ENCODE measurements around the gene HES7.

The HES7 gene

GRCh38 chr17:8104911-8105310 is 19.0 kb downstream of the HES7 start:
- no peak for TF ChIP-seq CTCF (IDR thresholded peaks at IDR 0.05)

- TF ChIP-seq CTCF (IDR thresholded peaks at IDR 0.05): no peak
Observed at GRCh38 chr17:8103549-8103948, 20.4 kb downstream of the HES7 start.

- no peak for TF ChIP-seq CTCF (IDR thresholded peaks at IDR 0.05)
Observed at GRCh38 chr17:8101721-8102120, 22.2 kb downstream of the HES7 start.

- TF ChIP-seq CTCF (IDR thresholded peaks at IDR 0.05): no peak
Observed at GRCh38 chr17:8100763-8101162, 23.1 kb downstream of the HES7 start.

- no peak for TF ChIP-seq CTCF (IDR thresholded peaks at IDR 0.05)
Observed at GRCh38 chr17:8100111-8100510, 23.8 kb downstream of the HES7 start.

- TF ChIP-seq CTCF (IDR thresholded peaks at IDR 0.05): no peak
Observed at GRCh38 chr17:8096541-8096940, 27.4 kb downstream of the HES7 start.

- TF ChIP-seq CTCF (IDR thresholded peaks at IDR 0.05): no peak
Observed at GRCh38 chr17:8095361-8095760, 28.5 kb downstream of the HES7 start.

- TF ChIP-seq CTCF (IDR thresholded peaks at IDR 0.05): no peak
Observed at GRCh38 chr17:8091033-8091687, 32.7 kb downstream of the HES7 start.

All from LNCAP (cell line).